NCI-H2029 (cell line): ENCODE data around the gene ITPR1.

Experiments used
- DNase-seq: peaks from one replicate; lab custom pipeline; 2025; lab: John Stamatoyannopoulos, UW

Gene ITPR1

GRCh38 chr3:4782095-4782494 is 288.9 kb downstream of the ITPR1 start:
- no peak for DNase-seq

GRCh38 chr3:4785551-4785950 is 292.4 kb downstream of the ITPR1 start:
- DNase-seq: no peak

- no peak for DNase-seq
Observed at GRCh38 chr3:4786431-4786830, 293.3 kb downstream of the ITPR1 start.

GRCh38 chr3:4791358-4791757 is 298.2 kb downstream of the ITPR1 start:
- no peak for DNase-seq

GRCh38 chr3:4793311-4793710 is 300.2 kb downstream of the ITPR1 start:
- no peak for DNase-seq

GRCh38 chr3:4794331-4794730 is 301.2 kb downstream of the ITPR1 start:
- DNase-seq: no peak

GRCh38 chr3:4794798-4795197 is 301.6 kb downstream of the ITPR1 start:
- no peak for DNase-seq

GRCh38 chr3:4795905-4796304 is 302.8 kb downstream of the ITPR1 start:
- DNase-seq: no peak

- DNase-seq: no peak
Observed at GRCh38 chr3:4797201-4797705, 304.1 kb downstream of the ITPR1 start.

GRCh38 chr3:4799266-4800256 is 306.4 kb downstream of the ITPR1 start:
- no peak for DNase-seq

GRCh38 chr3:4800595-4800994 is 307.4 kb downstream of the ITPR1 start:
- no peak for DNase-seq

- DNase-seq: no peak
Observed at GRCh38 chr3:4801892-4802291, 308.7 kb downstream of the ITPR1 start.

GRCh38 chr3:4802903-4803302 is 309.8 kb downstream of the ITPR1 start:
- DNase-seq: no peak

GRCh38 chr3:4804161-4805058 is 311.3 kb downstream of the ITPR1 start:
- no peak for DNase-seq

- DNase-seq: no peak
Observed at GRCh38 chr3:4805662-4806061, 312.5 kb downstream of the ITPR1 start.

- DNase-seq: no peak
Observed at GRCh38 chr3:4806535-4807108, 313.5 kb downstream of the ITPR1 start.

- no peak for DNase-seq
Observed at GRCh38 chr3:4807381-4808280, 314.5 kb downstream of the ITPR1 start.

GRCh38 chr3:4808637-4809036 is 315.5 kb downstream of the ITPR1 start:
- DNase-seq: no peak

- no peak for DNase-seq
Observed at GRCh38 chr3:4809922-4810321, 316.8 kb downstream of the ITPR1 start.

GRCh38 chr3:4812591-4812990 is 319.4 kb downstream of the ITPR1 start:
- no peak for DNase-seq

GRCh38 chr3:4813909-4814304 is 320.8 kb downstream of the ITPR1 start:
- no peak for DNase-seq
